Stomach smooth muscle (tissue), 2 donors: Measurements from ENCODE around the gene ARF1.

Source experiments
- H3K27ac ChIP-seq: one replicate; pipeline ENCODE4 v1.7.0; 2013; ENCODE audit warnings: mild to moderate bottlenecking, low read length, inconsistent platforms
- H3K27me3 ChIP-seq, 2 donors: one replicate each; pipeline ENCODE4 v1.7.0; 2013; ENCODE audit warnings: low read length in 2 of 2; ENCODE audit not compliant: insufficient read depth in 2 of 2, control insufficient read depth in 1 of 2
- H3K36me3 ChIP-seq, 2 donors: one replicate each; pipeline ENCODE4 v1.7.0; 2013; ENCODE audit warnings: low read length in 2 of 2; ENCODE audit not compliant: control insufficient read depth in 2 of 2, insufficient read depth in 2 of 2
- H3K4me1 ChIP-seq: one replicate; pipeline ENCODE4 v1.7.0; 2013; ENCODE audit warnings: low read length; ENCODE audit not compliant: control insufficient read depth, insufficient read depth
- H3K4me3 ChIP-seq, 2 donors: one replicate each; pipeline ENCODE4 v1.7.0; 2013; ENCODE audit warnings: low read length in 2 of 2
- H3K9ac ChIP-seq, 2 donors: one replicate each; pipeline ENCODE4 v1.7.0; 2013; ENCODE audit warnings: low read length in 2 of 2, mild to moderate bottlenecking in 1 of 2
- H3K9me3 ChIP-seq, 2 donors: one replicate each; pipeline ENCODE4 v1.7.0; 2013; ENCODE audit warnings: low read length in 2 of 2; ENCODE audit not compliant: control insufficient read depth in 2 of 2
- donor health status: healthy.
- donor health status: Pancreatic carcinoma.

ARF1 gene

GRCh38 chr1:228096416-228097332, 14.2 kb downstream of the ARF1 start:
- Histone ChIP-seq H3K4me3 (peak overlapping the region in 1 of 2 donors; percentile 1), H3K27me3 (no peaks in the 10 kb centered on the region), H3K9me3 (peaks cover 0 to 11% of the 10 kb centered on the region in 2 donors), H3K27ac (no peak overlapping the region), H3K9ac (no peak overlapping the region), H3K36me3 (peaks cover 22 to 43% of the 10 kb centered on the region in 2 donors), H3K4me1 (peaks cover 23% of the 10 kb centered on the region)

- no peak overlapping the region for H3K4me3 ChIP-seq
- no peak overlapping the region for H3K27ac ChIP-seq
- H3K36me3 ChIP-seq, result peaks cover 22 to 41% of the 10 kb centered on the region in 2 donors
- H3K9ac ChIP-seq, result no peak overlapping the region
- peaks cover 30% of the 10 kb centered on the region for H3K4me1 ChIP-seq
- peaks cover 0 to 11% of the 10 kb centered on the region in 2 donors for H3K9me3 ChIP-seq
- no peaks in the 10 kb centered on the region for H3K27me3 ChIP-seq
Measured at GRCh38 chr1:228097333-228098081, 15.0 kb downstream of the ARF1 start.

GRCh38 chr1:228098323-228098931, 15.9 kb downstream of the ARF1 start:
- Histone ChIP-seq H3K9ac (no peak overlapping the region), H3K4me1 (peaks cover 28% of the 10 kb centered on the region), H3K27me3 (no peaks in the 10 kb centered on the region), H3K36me3 (peaks cover 22 to 41% of the 10 kb centered on the region in 2 donors), H3K27ac (no peak overlapping the region), H3K9me3 (peaks cover 0 to 11% of the 10 kb centered on the region in 2 donors), H3K4me3 (no peak overlapping the region)

GRCh38 chr1:228099331-228099732, 16.8 kb downstream of the ARF1 start:
- Histone ChIP-seq H3K9ac (no peak overlapping the region), H3K9me3 (peaks cover 0 to 8% of the 10 kb centered on the region in 2 donors), H3K36me3 (peaks cover 22 to 38% of the 10 kb centered on the region in 2 donors), H3K27ac (no peak overlapping the region), H3K4me3 (no peak overlapping the region), H3K4me1 (peaks cover 34% of the 10 kb centered on the region), H3K27me3 (no peaks in the 10 kb centered on the region)

GRCh38 chr1:228100822-228101613, 18.5 kb downstream of the ARF1 start:
- no peak overlapping the region for H3K9ac ChIP-seq
- H3K27ac ChIP-seq, result peak overlapping the region; percentile 11
- no peaks in the 10 kb centered on the region for H3K9me3 ChIP-seq
- H3K36me3 ChIP-seq, result peaks cover 22 to 35% of the 10 kb centered on the region in 2 donors
- no peak overlapping the region for H3K4me3 ChIP-seq
- peaks cover 34% of the 10 kb centered on the region for H3K4me1 ChIP-seq
- H3K27me3 ChIP-seq, result no peaks in the 10 kb centered on the region

GRCh38 chr1:228101614-228101993, 19.1 kb downstream of the ARF1 start:
- Histone ChIP-seq H3K9ac (no peak overlapping the region), H3K27me3 (no peaks in the 10 kb centered on the region), H3K4me1 (peaks cover 29% of the 10 kb centered on the region), H3K4me3 (peak overlapping the region in 1 of 2 donors; percentile 88), H3K9me3 (no peaks in the 10 kb centered on the region), H3K27ac (peak overlapping the region; percentile 11), H3K36me3 (peaks cover 22 to 38% of the 10 kb centered on the region in 2 donors)

- H3K9me3 ChIP-seq, result no peaks in the 10 kb centered on the region
- H3K4me1 ChIP-seq, result peaks cover 26% of the 10 kb centered on the region
- H3K4me3 ChIP-seq, result peak overlapping the region; percentile 49 to 88
- H3K27ac ChIP-seq, result peak overlapping the region; percentile 85
- peaks cover 22 to 39% of the 10 kb centered on the region in 2 donors for H3K36me3 ChIP-seq
- peak overlapping the region in 1 of 2 donors; percentile 33 for H3K9ac ChIP-seq
- no peaks in the 10 kb centered on the region for H3K27me3 ChIP-seq
Measured at GRCh38 chr1:228101994-228102790, 19.7 kb downstream of the ARF1 start.

GRCh38 chr1:228102791-228103620, 20.5 kb downstream of the ARF1 start, which contains the start of gene C1orf35:
TSS of gene C1orf35 (minus strand) at chr1:228103325. CDS start at chr1:228103227, 98 bp downstream.
- Histone ChIP-seq H3K27ac (peak within 1 kb of the TSS; percentile 85), H3K4me3 (peak within 1 kb of the TSS; percentile 81 to 88), H3K4me1 (peaks cover 31% of the 10 kb centered on the region), H3K9me3 (no peaks in the 10 kb centered on the region), H3K9ac (peak within 1 kb of the TSS; percentile 61 to 76), H3K27me3 (no peaks in the 10 kb centered on the region), H3K36me3 (peaks cover 21 to 32% of the 10 kb centered on the region in 2 donors)
